ENCODE data around the gene CCDC77.

GRCh38 chr12:457676-458075, 56.2 kb downstream of the CCDC77 start:
- no peak for TF ChIP-seq CTCF (IDR thresholded peaks at IDR 0.05)
- no peak for TF ChIP-seq EZH2 (IDR thresholded peaks at IDR 0.05; ENCODE audit: borderline replicate concordance, insufficient read depth, low read depth, low read length, poor library complexity, severe bottlenecking)

Measured in B cell (primary cell).